NCI-H774 (cell line): Measurements from ENCODE around the gene PDPK1.
"Not testable (repeated sequence)": the region's sequence is repeated elsewhere in the genome, so short reads cannot be mapped to it uniquely, and the experiment has no call there.

Experiments used
- DNase-seq: peaks from one replicate; lab custom pipeline; 2025; lab: John Stamatoyannopoulos, UW

PDPK1 gene

GRCh38 chr16:2587891-2588565 lies 50.2 kb downstream of the PDPK1 start:
- no peak for DNase-seq

- no peak for DNase-seq
These were observed 53.8 kb downstream of the PDPK1 start for GRCh38 chr16:2591476-2592240.

- DNase-seq, result no peak
These were observed 55.0 kb downstream of the PDPK1 start for GRCh38 chr16:2592786-2593185.

- no peak for DNase-seq
These were observed 57.8 kb downstream of the PDPK1 start for GRCh38 chr16:2595393-2596205.

- no peak for DNase-seq
These were observed 59.1 kb downstream of the PDPK1 start for GRCh38 chr16:2596747-2597559.

- no peak for DNase-seq
These were observed 59.7 kb downstream of the PDPK1 start for GRCh38 chr16:2597560-2597902.

- DNase-seq, result no peak
These were observed 60.4 kb downstream of the PDPK1 start for GRCh38 chr16:2598133-2598641.

GRCh38 chr16:2598723-2599122 lies 60.9 kb downstream of the PDPK1 start:
- no peak for DNase-seq

- DNase-seq, result not testable (repeated sequence)
These were observed 61.3 kb downstream of the PDPK1 start for GRCh38 chr16:2599165-2599564.

GRCh38 chr16:2599785-2600184 lies 62.0 kb downstream of the PDPK1 start:
- not testable (repeated sequence) for DNase-seq

GRCh38 chr16:2601301-2602025 lies 63.6 kb downstream of the PDPK1 start:
- DNase-seq, result not testable (repeated sequence)

- DNase-seq, result not testable (repeated sequence)
These were observed 64.4 kb downstream of the PDPK1 start for GRCh38 chr16:2602175-2602574.

- DNase-seq, result peak; percentile 91
These were observed 65.6 kb downstream of the PDPK1 start for GRCh38 chr16:2603165-2604015.

- not testable (repeated sequence) for DNase-seq
These were observed 66.2 kb downstream of the PDPK1 start for GRCh38 chr16:2604016-2604369.

- not testable (repeated sequence) for DNase-seq
These were observed 69.0 kb downstream of the PDPK1 start for GRCh38 chr16:2606820-2607219.

- DNase-seq, result not testable (repeated sequence)
These were observed 71.5 kb downstream of the PDPK1 start for GRCh38 chr16:2609345-2609744.

GRCh38 chr16:2609827-2610470 lies 72.1 kb downstream of the PDPK1 start:
- no peak for DNase-seq

- no peak for DNase-seq
These were observed 73.1 kb downstream of the PDPK1 start for GRCh38 chr16:2610781-2611498.

GRCh38 chr16:2611499-2611862 lies 73.7 kb downstream of the PDPK1 start:
- DNase-seq, result no peak
